GM12865 (cell line): ENCODE results near the gene DNAJC1.
A peak's percentile ranks its signal among the peaks of the same experiment; 100 is the strongest.

Experiments
- DNase-seq: peaks from one replicate; pipeline ENCODE4 v3.0.0; 2010; ENCODE audit warnings: low read depth
- H3K4me3 ChIP-seq: 2 replicates; pipeline ENCODE4 v1.5.1; 2011; ENCODE audit warnings: mild to moderate bottlenecking, low read depth, low read length, control low read depth
- TF ChIP-seq, protein P1 (sequence below): IDR thresholded peaks from 2 replicates; pipeline ENCODE4 v1.5.1; 2011; ENCODE audit warnings: low read length, control low read depth, low read depth, inconsistent platforms; ENCODE audit not compliant: insufficient read depth; ENCODE audit errors: missing control alignments

The DNAJC1 gene

DNA sequence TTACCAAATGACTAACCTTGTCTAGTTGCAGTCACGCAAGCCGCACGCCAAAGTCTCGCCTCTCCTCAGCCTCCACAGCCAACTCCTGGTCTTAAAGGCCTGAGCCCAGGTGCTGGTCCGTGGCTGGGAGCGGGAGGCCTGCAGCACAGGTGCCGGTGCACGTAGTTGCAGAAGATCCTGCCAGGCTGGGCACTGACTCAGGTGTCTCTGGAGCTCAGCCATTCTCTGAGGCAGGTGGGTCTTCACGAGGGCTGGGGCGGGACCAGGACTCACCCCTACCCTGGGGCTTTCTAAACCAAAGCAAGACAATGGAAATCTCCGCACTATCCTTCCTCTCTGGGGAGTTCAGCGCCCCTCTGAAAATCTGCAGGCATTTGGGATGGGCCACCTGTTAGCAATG is 253.1 kb downstream of the DNAJC1 start:
- no peak overlapping the region for H3K4me3 ChIP-seq
- TF ChIP-seq, protein P1, sequence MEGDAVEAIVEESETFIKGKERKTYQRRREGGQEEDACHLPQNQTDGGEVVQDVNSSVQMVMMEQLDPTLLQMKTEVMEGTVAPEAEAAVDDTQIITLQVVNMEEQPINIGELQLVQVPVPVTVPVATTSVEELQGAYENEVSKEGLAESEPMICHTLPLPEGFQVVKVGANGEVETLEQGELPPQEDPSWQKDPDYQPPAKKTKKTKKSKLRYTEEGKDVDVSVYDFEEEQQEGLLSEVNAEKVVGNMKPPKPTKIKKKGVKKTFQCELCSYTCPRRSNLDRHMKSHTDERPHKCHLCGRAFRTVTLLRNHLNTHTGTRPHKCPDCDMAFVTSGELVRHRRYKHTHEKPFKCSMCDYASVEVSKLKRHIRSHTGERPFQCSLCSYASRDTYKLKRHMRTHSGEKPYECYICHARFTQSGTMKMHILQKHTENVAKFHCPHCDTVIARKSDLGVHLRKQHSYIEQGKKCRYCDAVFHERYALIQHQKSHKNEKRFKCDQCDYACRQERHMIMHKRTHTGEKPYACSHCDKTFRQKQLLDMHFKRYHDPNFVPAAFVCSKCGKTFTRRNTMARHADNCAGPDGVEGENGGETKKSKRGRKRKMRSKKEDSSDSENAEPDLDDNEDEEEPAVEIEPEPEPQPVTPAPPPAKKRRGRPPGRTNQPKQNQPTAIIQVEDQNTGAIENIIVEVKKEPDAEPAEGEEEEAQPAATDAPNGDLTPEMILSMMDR = no peak
- no peak for DNase-seq

DNA sequence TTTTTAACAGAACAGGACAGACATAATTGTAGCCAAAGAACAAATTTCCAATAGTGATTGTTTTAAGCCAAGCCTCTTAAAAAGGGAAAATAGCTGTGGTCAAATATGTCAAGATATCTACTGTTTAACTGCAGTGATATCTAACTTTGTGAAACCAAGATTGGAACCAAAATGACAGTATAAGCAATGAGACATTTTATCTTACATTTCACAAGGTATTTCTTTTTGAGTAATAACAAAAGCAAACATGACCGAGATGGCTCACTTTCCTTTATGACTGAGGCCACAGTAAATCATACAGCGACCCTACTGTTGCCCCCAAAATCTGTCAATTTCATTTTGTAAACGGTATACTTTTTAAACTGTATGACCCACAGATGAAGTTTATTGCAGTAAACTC is 253.7 kb downstream of the DNAJC1 start:
- TF ChIP-seq, protein P1 = no peak
- no peak for DNase-seq
- H3K4me3 ChIP-seq = no peak overlapping the region

DNA sequence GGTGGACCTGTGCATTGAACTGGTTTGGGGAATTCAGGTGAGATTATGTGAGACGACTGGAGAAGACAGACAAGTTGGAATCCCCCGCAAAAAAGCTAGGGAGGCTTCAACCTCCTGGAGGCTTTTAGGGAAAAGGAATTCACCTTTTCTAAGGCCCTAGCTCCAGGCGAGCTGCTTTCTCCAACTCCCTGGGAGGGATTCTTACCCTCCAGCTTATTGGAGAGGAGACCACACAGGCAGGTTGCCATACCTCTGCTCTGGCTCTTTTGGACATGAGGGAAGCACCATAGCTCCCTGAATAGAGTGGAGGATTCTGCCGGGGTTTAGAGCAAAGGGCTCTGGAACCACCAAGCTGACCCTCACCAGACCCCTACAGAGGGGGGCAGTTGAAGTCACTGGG is 255.7 kb downstream of the DNAJC1 start:
- no peak for DNase-seq
- no peak overlapping the region for H3K4me3 ChIP-seq
- TF ChIP-seq, protein P1 = no peak

DNA sequence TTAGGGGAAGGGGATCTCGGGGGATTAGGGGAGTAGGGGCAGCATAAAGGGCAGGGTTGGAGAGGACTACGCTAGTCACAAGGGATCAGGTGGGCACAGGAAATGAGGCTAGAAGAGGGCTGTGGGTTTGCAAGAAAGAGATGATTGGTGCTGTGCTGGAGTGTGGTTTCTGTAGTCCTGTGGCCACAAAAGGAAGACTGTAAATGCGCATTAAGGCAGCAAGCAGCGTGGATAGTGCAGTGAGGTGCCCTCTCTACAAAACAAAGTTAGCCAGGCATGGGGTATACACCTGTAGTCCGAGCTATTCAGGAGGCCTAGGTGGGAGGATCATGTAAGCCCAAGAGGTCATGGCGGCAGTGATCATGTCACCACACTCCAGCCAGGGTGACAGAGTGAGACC is 257.4 kb downstream of the DNAJC1 start:
- DNase-seq = peak; percentile 24
- TF ChIP-seq, protein P1 = no peak
- H3K4me3 ChIP-seq = no peak overlapping the region

DNA sequence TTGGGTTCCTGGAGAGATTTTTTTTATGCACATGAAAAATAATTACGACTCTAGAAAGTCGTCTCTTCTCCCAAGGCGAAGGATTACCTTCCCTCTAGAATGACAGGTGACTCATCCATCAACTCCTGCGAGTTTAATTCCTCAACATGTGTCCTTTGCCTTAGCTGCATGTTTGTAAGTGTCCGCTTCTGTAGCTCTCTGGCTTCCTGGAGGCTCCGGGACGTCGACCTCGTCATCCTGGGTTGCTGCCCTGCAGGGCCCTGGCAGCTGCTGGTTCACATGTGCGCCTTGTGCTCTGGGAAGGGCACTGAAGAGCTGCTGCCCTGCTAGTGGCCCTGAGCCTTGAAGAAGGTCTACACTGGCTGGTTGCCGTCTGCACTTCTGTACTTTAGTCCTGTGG is 259.3 kb downstream of the DNAJC1 start:
- no peak for DNase-seq
- H3K4me3 ChIP-seq = no peak overlapping the region
- TF ChIP-seq, protein P1 = no peak

DNA sequence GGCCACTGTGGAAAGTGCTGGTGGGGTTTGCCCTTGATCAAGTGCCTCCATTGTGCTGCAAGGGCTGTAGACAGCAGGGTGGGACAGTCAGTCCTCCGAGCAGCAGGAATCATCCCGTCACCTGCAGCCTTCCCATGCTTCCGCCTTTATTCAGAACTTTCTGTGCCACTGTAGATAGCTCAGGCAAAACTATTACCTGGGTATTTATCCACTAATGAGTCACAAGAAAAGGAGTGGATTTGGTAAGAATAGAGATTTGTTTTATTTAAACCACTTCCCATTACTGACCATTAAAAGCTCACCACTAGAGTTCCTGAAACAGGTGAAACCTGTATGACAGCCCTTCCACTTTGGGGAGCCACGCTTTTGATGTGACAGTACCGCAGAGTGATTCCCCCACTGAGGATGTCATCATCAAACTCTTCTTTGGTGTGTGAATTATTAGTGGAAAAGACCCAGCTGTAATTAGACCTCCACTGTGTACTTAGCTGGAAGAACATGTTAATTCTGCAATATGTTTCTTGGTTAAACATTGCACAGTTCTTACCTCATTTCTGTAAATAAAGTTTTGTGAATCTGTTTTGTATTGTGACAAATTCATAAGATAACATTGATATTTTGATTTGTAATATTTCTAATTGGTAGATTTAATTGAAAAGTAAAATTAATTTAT is 260.7 kb downstream of the DNAJC1 start:
- H3K4me3 ChIP-seq = no peak overlapping the region
- TF ChIP-seq, protein P1 = no peak

DNA sequence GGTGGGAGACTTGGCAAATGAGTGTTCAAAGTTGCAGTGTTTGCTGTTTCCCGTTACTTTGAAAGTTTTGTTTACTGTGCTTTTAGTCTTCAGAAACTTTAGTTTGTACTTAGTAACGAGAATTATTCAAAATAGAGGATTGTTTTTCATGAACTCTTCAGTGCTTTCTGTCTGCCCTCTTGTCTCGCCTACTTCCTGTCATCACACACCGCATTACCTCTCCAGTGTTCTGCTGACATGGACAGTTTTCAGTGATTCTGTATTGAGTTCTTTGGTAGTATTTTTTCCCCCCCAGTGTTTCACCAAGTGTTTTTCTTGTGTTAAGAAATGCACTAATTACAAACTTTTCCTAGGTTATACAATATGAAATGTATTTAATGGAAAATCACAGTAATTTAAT is 262.5 kb downstream of the DNAJC1 start:
- no peak overlapping the region for H3K4me3 ChIP-seq
- TF ChIP-seq, protein P1 = no peak
- no peak for DNase-seq

More for the DNA sequence above, 260.7 kb downstream of the DNAJC1 start:
- DNase-seq = no peak
